ENCODE measurements around the gene HS6ST3.

GRCh38 chr13:96274046-96274445 is 184.1 kb downstream of the HS6ST3 start:
- no peak for TF ChIP-seq CTCF (IDR thresholded peaks at IDR 0.05; ENCODE audit: low read depth, low read length)
- TF ChIP-seq EZH2phosphoT487 (IDR thresholded peaks at IDR 0.05; ENCODE audit: low read depth), result no peak

Measured in OCI-LY3 (cell line).